HG02973 (cell line): ENCODE data around the gene HNRNPA1.
"Not testable (repeated sequence)": the region's sequence is repeated elsewhere in the genome, so short reads cannot be mapped to it uniquely, and the experiment has no call there.

Source experiments
- ATAC-seq: cut with Tn5 transposase; IDR thresholded peaks from one replicate; pipeline ENCODE4 v1.9.1; 2021; ENCODE audit warnings: moderate library complexity; ENCODE audit not compliant: unreplicated experiment

HNRNPA1 gene

GRCh38 chr12:54273981-54274380, 6.5 kb upstream of the HNRNPA1 start:
- ATAC-seq: no peak

GRCh38 chr12:54276368-54276767, 4.2 kb upstream of the HNRNPA1 start:
- ATAC-seq: no peak

- ATAC-seq: no peak
These were observed 2.7 kb upstream of the HNRNPA1 start for GRCh38 chr12:54277823-54278276.

- ATAC-seq: no peak
These were observed 1.3 kb upstream of the HNRNPA1 start for GRCh38 chr12:54279227-54279631.

- ATAC-seq: peak; percentile 69
These were observed 676 bp upstream of the HNRNPA1 start, which contains the start of gene CBX5 for GRCh38 chr12:54279632-54280467. Gene CBX5, minus strand, starts transcription at chr12:54280122. Its CDS starts 22,472 bp downstream, at chr12:54257650.

GRCh38 chr12:54281261-54281638, 724 bp downstream of the HNRNPA1 start:
- not testable (repeated sequence) for ATAC-seq

GRCh38 chr12:54281694-54282093, 1.2 kb downstream of the HNRNPA1 start:
- not testable (repeated sequence) for ATAC-seq

GRCh38 chr12:54282949-54283593, 2.5 kb downstream of the HNRNPA1 start:
- no peak for ATAC-seq

GRCh38 chr12:54284070-54284780, 3.7 kb downstream of the HNRNPA1 start:
- ATAC-seq: not testable (repeated sequence)

GRCh38 chr12:54285150-54286041, 4.9 kb downstream of the HNRNPA1 start:
- no peak for ATAC-seq

GRCh38 chr12:54286042-54287030, 5.8 kb downstream of the HNRNPA1 start:
- ATAC-seq: no peak

GRCh38 chr12:54287261-54288157, 7.0 kb downstream of the HNRNPA1 start:
- ATAC-seq: no peak

GRCh38 chr12:54292083-54292930, 11.8 kb downstream of the HNRNPA1 start:
- ATAC-seq: no peak

- no peak for ATAC-seq
These were observed 12.4 kb downstream of the HNRNPA1 start for GRCh38 chr12:54292931-54293241.

- peak; percentile 49 for ATAC-seq
These were observed 13.8 kb downstream of the HNRNPA1 start for GRCh38 chr12:54294152-54294952.

- no peak for ATAC-seq
These were observed 14.5 kb downstream of the HNRNPA1 start for GRCh38 chr12:54294953-54295566.
